H9 (cell line): ENCODE measurements around the gene CDC40. TPM values are rescaled to one million over a fixed set of nuclear protein-coding genes. Genes with fewer than 3 reads are reported as not detected.

Experiments used
- DNase-seq: peaks from one replicate; pipeline ENCODE4 v3.0.0-alpha.2; 2017
- H2AFZ ChIP-seq: one replicate; pipeline ENCODE4 v1.6.1; 2013; ENCODE audit warnings: mild to moderate bottlenecking, low read length, control low read depth, moderate library complexity
- H2AK5ac ChIP-seq: 2 replicates; pipeline ENCODE4 v1.6.1; 2013; ENCODE audit warnings: low read length, control low read depth, mixed read lengths; ENCODE audit not compliant: insufficient read length
- H2BK120ac ChIP-seq: one replicate; pipeline ENCODE4 v1.6.1; 2013; ENCODE audit warnings: low read depth, mild to moderate bottlenecking, low read length, control low read depth, inconsistent platforms; ENCODE audit not compliant: poor library complexity, severe bottlenecking
- H2BK12ac ChIP-seq: 2 replicates; pipeline ENCODE4 v1.6.1; 2013; ENCODE audit warnings: low read length, control low read depth, mixed read lengths, low read depth; ENCODE audit not compliant: insufficient read length
- H2BK15ac ChIP-seq: 2 replicates; pipeline ENCODE4 v1.6.1; 2013; ENCODE audit warnings: low read depth, low read length, control low read depth
- H2BK20ac ChIP-seq: one replicate; pipeline ENCODE4 v1.6.1; 2013; ENCODE audit warnings: low read depth, mild to moderate bottlenecking, low read length, control low read depth, inconsistent platforms; ENCODE audit not compliant: poor library complexity, severe bottlenecking
- H2BK5ac ChIP-seq: 2 replicates; pipeline ENCODE4 v1.6.1; 2013; ENCODE audit warnings: low read length, control low read depth, mixed read lengths; ENCODE audit not compliant: insufficient read length
- H3K14ac ChIP-seq: 2 replicates; pipeline ENCODE4 v1.6.1; 2013; ENCODE audit warnings: low read length, control low read depth; ENCODE audit not compliant: insufficient read depth
- H3K18ac ChIP-seq: 2 replicates; pipeline ENCODE4 v1.6.1; 2013; ENCODE audit warnings: low read depth, mild to moderate bottlenecking, mixed read lengths, low read length, control low read depth; ENCODE audit not compliant: insufficient read length
- H3K23ac ChIP-seq: 2 replicates; pipeline ENCODE4 v1.6.1; 2013; ENCODE audit warnings: low read length, control low read depth, mixed read lengths, low read depth; ENCODE audit not compliant: insufficient read length
- H3K23me2 ChIP-seq: 2 replicates; pipeline ENCODE4 v1.6.1; 2013; ENCODE audit warnings: low read depth, mild to moderate bottlenecking, mixed read lengths, low read length, control low read depth; ENCODE audit not compliant: insufficient read length, poor library complexity, severe bottlenecking
- H3K27ac ChIP-seq: 2 replicates; pipeline ENCODE4 v1.5.1; 2013; ENCODE audit warnings: low read length, control low read depth, mixed read lengths, low read depth; ENCODE audit not compliant: insufficient read length
- H3K27me3 ChIP-seq: 2 replicates; pipeline ENCODE4 v1.6.1; 2013; ENCODE audit warnings: low read length, control low read depth, inconsistent platforms; ENCODE audit not compliant: insufficient read depth
- H3K4ac ChIP-seq: 2 replicates; pipeline ENCODE4 v1.6.1; 2013; ENCODE audit warnings: low read depth, mild to moderate bottlenecking, control low read depth, inconsistent platforms, low read length, moderate library complexity
- H3K4me1 ChIP-seq: 2 replicates; pipeline ENCODE4 v1.6.1; 2013; ENCODE audit warnings: low read length, control low read depth, inconsistent platforms; ENCODE audit not compliant: insufficient read depth
- H3K4me2 ChIP-seq: 2 replicates; pipeline ENCODE4 v1.6.1; 2013; ENCODE audit warnings: low read length, control low read depth, mixed read lengths; ENCODE audit not compliant: insufficient read length, insufficient read depth
- H3K56ac ChIP-seq: 2 replicates; pipeline ENCODE4 v1.6.1; 2013; ENCODE audit warnings: low read depth, mild to moderate bottlenecking, mixed read lengths, low read length, control low read depth; ENCODE audit not compliant: insufficient read length
- H3K79me1 ChIP-seq: 2 replicates; pipeline ENCODE4 v1.6.1; 2013; ENCODE audit warnings: low read depth, mild to moderate bottlenecking, moderate library complexity, low read length, control low read depth, inconsistent platforms; ENCODE audit not compliant: insufficient read depth, poor library complexity, severe bottlenecking
- H3K79me2 ChIP-seq: 2 replicates; pipeline ENCODE4 v1.6.1; 2013; ENCODE audit warnings: low read length, control low read depth, inconsistent platforms; ENCODE audit not compliant: insufficient read depth
- H3K9ac ChIP-seq: 2 replicates; pipeline ENCODE4 v1.6.1; 2013; ENCODE audit warnings: low read length, control low read depth, mixed read lengths; ENCODE audit not compliant: insufficient read length; ENCODE audit errors: extremely low read depth
- H3K9me3 ChIP-seq: one replicate; pipeline ENCODE4 v1.6.1; 2013; ENCODE audit warnings: low read depth, low read length, inconsistent platforms; ENCODE audit not compliant: control insufficient read depth
- H3T11ph ChIP-seq: one replicate; pipeline ENCODE4 v1.6.1; 2013; ENCODE audit warnings: mild to moderate bottlenecking, low read length, control low read depth, inconsistent platforms
- H4K20me1 ChIP-seq: one replicate; pipeline ENCODE4 v1.6.1; 2013; ENCODE audit not compliant: control insufficient read depth, insufficient read length, insufficient read depth
- H4K5ac ChIP-seq: 2 replicates; pipeline ENCODE4 v1.6.1; 2013; ENCODE audit warnings: low read depth, mild to moderate bottlenecking, mixed read lengths, low read length, control low read depth; ENCODE audit not compliant: insufficient read length
- H4K8ac ChIP-seq: replicated peaks from 2 replicates; pipeline ENCODE4 v1.6.1; 2013; ENCODE audit warnings: low read length, control low read depth, mixed read lengths, low read depth; ENCODE audit not compliant: insufficient read length
- H4K91ac ChIP-seq: 2 replicates; pipeline ENCODE4 v1.6.1; 2013; ENCODE audit warnings: low read depth, mild to moderate bottlenecking, moderate library complexity, mixed read lengths, low read length, control low read depth; ENCODE audit not compliant: insufficient read length
- H3K27ac Mint-ChIP-seq, 3 experiments: 2 replicates in 2 of 3; 3 replicates in 1 of 3; pipeline ENCODE4 v1.8.0; 2020 to 2021; ENCODE audit warnings: mixed read lengths in 3 of 3, mild to moderate bottlenecking in 1 of 3, moderate library complexity in 1 of 3
- H3K27me3 Mint-ChIP-seq: 2 replicates; pipeline ENCODE4 v1.8.0; 2021; ENCODE audit warnings: low read depth, mild to moderate bottlenecking, moderate library complexity, mixed read lengths
- H3K36me3 Mint-ChIP-seq, 3 experiments: 2 replicates in 2 of 3; 3 replicates in 1 of 3; pipeline ENCODE4 v1.8.0; 2020 to 2021; ENCODE audit warnings: low read depth in 3 of 3, mixed read lengths in 3 of 3; ENCODE audit not compliant: insufficient read depth in 1 of 3
- H3K4me1 Mint-ChIP-seq, 2 experiments: 2 replicates each; pipeline ENCODE4 v1.8.0; 2020; ENCODE audit warnings: mixed read lengths in 2 of 2
- H3K4me3 Mint-ChIP-seq, 2 experiments: 2 replicates in 1 of 2; 3 replicates in 1 of 2; pipeline ENCODE4 v1.8.0; 2020 to 2021; ENCODE audit warnings: mild to moderate bottlenecking in 2 of 2, mixed read lengths in 2 of 2, moderate library complexity in 1 of 2
- H3K9me3 Mint-ChIP-seq, 2 experiments: 2 replicates in 1 of 2; 3 replicates in 1 of 2; pipeline ENCODE4 v1.8.0; 2020; ENCODE audit warnings: mild to moderate bottlenecking in 2 of 2, mixed read lengths in 2 of 2, moderate library complexity in 1 of 2
- CTCF ChIP-seq: fragments of 200-600 bp; sonication (generic); conservative IDR thresholded peaks from 3 replicates; pipeline ENCODE4 v1.8.0; 2021; ENCODE audit warnings: antibody characterized with exemption, mild to moderate bottlenecking
- WGBS: extraction: QIAGEN DNeasy Blood & Tissue Kit; methylation state at CpG from one replicate; pipeline ENCODE4 v1.1.7; 2013; ENCODE audit warnings: missing lambda C conversion rate, low lambda C conversion rate, mixed read lengths; ENCODE audit not compliant: insufficient read length; ENCODE audit errors: extremely low coverage; 5-methylcytosine and 5-hydroxymethylcytosine counted together
- total RNA-seq: library from RNA; stranded (reverse); gene quantifications from 2 replicates; pipeline ENCODE4 v1.2.1, GENCODE V29; 2021

The CDC40 gene
- total RNA-seq, 1 experiment from 2014 or later = 23.5 TPM

- Histone ChIP-seq H3K23me2 (no peaks in the 10 kb centered on the region), H3K79me1 (no peaks in the 10 kb centered on the region), H3K4me1 (no peaks in the 10 kb centered on the region), H3T11ph (no peak overlapping the region), H3K23ac (no peak overlapping the region), H3K9ac (no peak overlapping the region), H2AFZ (no peak overlapping the region), H2AK5ac (no peak overlapping the region), H3K27me3 (no peaks in the 10 kb centered on the region), H3K9me3 (no peaks in the 10 kb centered on the region), H2BK5ac (no peak overlapping the region), H3K4ac (no peak overlapping the region), H3K4me2 (no peak overlapping the region), H3K79me2 (no peaks in the 10 kb centered on the region), H4K20me1 (no peaks in the 10 kb centered on the region), H2BK20ac (no peak overlapping the region), H2BK15ac (no peak overlapping the region), H3K18ac (no peak overlapping the region), H3K14ac (no peak overlapping the region), H2BK120ac (no peak overlapping the region), H4K5ac (no peak overlapping the region), H2BK12ac (no peak overlapping the region), H4K8ac (no peak overlapping the region), H3K56ac (no peak overlapping the region), H3K27ac (no peak overlapping the region), H4K91ac (no peak overlapping the region)
- Mint-ChIP-seq H3K4me3 (no peak overlapping the region), H3K9me3 (no peaks in the 10 kb centered on the region), H3K27ac (no peak overlapping the region; a peak in 1 of 7 replicates), H3K4me1 (peaks cover 8 to 12% of the 10 kb centered on the region in 2 experiments), H3K27me3 (no peaks in the 10 kb centered on the region), H3K36me3 (no peaks in the 10 kb centered on the region)
- no CpG with 5 or more reads among the region's 5 CpGs for WGBS
- TF ChIP-seq CTCF = peak; percentile 33; the same call in 2 of the 3 replicates
- DNase-seq = peak; percentile 45
These were observed 70.6 kb downstream of the CDC40 start for GRCh38 chr6:110250838-110251237.
